GM12878 (cell line): ENCODE data around the gene PMM1. TPM values are rescaled to one million over a fixed set of nuclear protein-coding genes. Genes with fewer than 3 reads are reported as not detected.

Experiments used
- BACH1 ChIP-seq: fragments of 450-650 bp; IDR thresholded peaks from 2 replicates; pipeline ENCODE4 v1.6.1; 2017; ENCODE audit warnings: mild to moderate bottlenecking, borderline replicate concordance
- BMI1 ChIP-seq: fragments of 450-650 bp; IDR thresholded peaks from 2 replicates; pipeline ENCODE4 v1.6.1; 2016; ENCODE audit warnings: mild to moderate bottlenecking, moderate library complexity, borderline replicate concordance
- CBFB ChIP-seq: IDR thresholded peaks from 2 replicates; pipeline ENCODE4 v1.6.1; 2016; ENCODE audit warnings: antibody characterized with exemption, low read depth
- CHD1 ChIP-seq: IDR thresholded peaks from 2 replicates; pipeline ENCODE4 v1.6.1; 2012; ENCODE audit warnings: low read depth, low read length, improper control_type of control experiment
- EED ChIP-seq: sonication (generic); IDR thresholded peaks from 2 replicates; pipeline ENCODE4 v1.6.1; 2016; ENCODE audit warnings: antibody characterized with exemption, low read depth
- EZH2 ChIP-seq: IDR thresholded peaks from 2 replicates; pipeline ENCODE4 v1.6.1; 2012; ENCODE audit warnings: low read depth, mild to moderate bottlenecking, control low read depth, inconsistent platforms, low read length, borderline replicate concordance; ENCODE audit not compliant: control insufficient read depth
- FOXM1 ChIP-seq: IDR thresholded peaks from 2 replicates; pipeline ENCODE4 v1.6.1; 2012; ENCODE audit warnings: low read depth, mild to moderate bottlenecking, inconsistent platforms, low read length, moderate library complexity
- HCFC1 ChIP-seq: fragments of 150-350 bp; IDR thresholded peaks from 2 replicates; pipeline ENCODE4 v1.6.1; 2014; ENCODE audit warnings: low read length
- MEF2B ChIP-seq: fragments of 450-650 bp; IDR thresholded peaks from 2 replicates; pipeline ENCODE4 v1.6.1; 2018; ENCODE audit warnings: mild to moderate bottlenecking, moderate library complexity; ENCODE audit not compliant: partially characterized antibody, poor library complexity, severe bottlenecking
- MTA3 ChIP-seq: IDR thresholded peaks from 2 replicates; pipeline ENCODE4 v1.6.1; 2012; ENCODE audit warnings: low read length, inconsistent platforms, borderline replicate concordance
- NFYA ChIP-seq: IDR thresholded peaks from 2 replicates; pipeline ENCODE4 v1.6.1; 2011; ENCODE audit warnings: low read depth, mild to moderate bottlenecking, low read length, improper control_type of control experiment, borderline replicate concordance
- NFYB ChIP-seq: IDR thresholded peaks from 2 replicates; pipeline ENCODE4 v1.6.1; 2011; ENCODE audit warnings: low read depth, mild to moderate bottlenecking, low read length, improper control_type of control experiment, moderate library complexity; ENCODE audit not compliant: insufficient read depth
- PAX8 ChIP-seq: fragments of 450-650 bp; IDR thresholded peaks from 2 replicates; pipeline ENCODE4 v1.6.1; 2017; ENCODE audit warnings: mild to moderate bottlenecking, moderate library complexity
- POLR2AphosphoS5 ChIP-seq: IDR thresholded peaks from 2 replicates; pipeline ENCODE4 v1.6.1; 2011; ENCODE audit warnings: mild to moderate bottlenecking, low read length, inconsistent platforms
- RAD51 ChIP-seq: fragments of 450-650 bp; IDR thresholded peaks from 2 replicates; pipeline ENCODE4 v1.6.1; 2016; ENCODE audit warnings: moderate library complexity, mild to moderate bottlenecking, inconsistent platforms
- RFX5 ChIP-seq: IDR thresholded peaks from 2 replicates; pipeline ENCODE4 v1.6.1; 2011; ENCODE audit warnings: low read depth, low read length, improper control_type of control experiment
- RUNX3 ChIP-seq: IDR thresholded peaks from 2 replicates; pipeline ENCODE4 v1.6.1; 2012; ENCODE audit warnings: low read length, inconsistent platforms
- SMAD1 ChIP-seq: fragments of 450-650 bp; IDR thresholded peaks from 2 replicates; pipeline ENCODE4 v1.6.1; 2018; ENCODE audit warnings: mild to moderate bottlenecking, low read depth; ENCODE audit not compliant: partially characterized antibody
- SMAD5 ChIP-seq: IDR thresholded peaks from 2 replicates; pipeline ENCODE4 v1.6.1; 2016; ENCODE audit warnings: antibody characterized with exemption, low read depth
- SMC3 ChIP-seq: IDR thresholded peaks from 2 replicates; pipeline ENCODE4 v1.6.1; 2011; ENCODE audit warnings: low read length, improper control_type of control experiment, borderline replicate concordance
- SREBF1 ChIP-seq: IDR thresholded peaks from 2 replicates; pipeline ENCODE4 v1.6.1; 2012; ENCODE audit warnings: mild to moderate bottlenecking, low read length
- SRF ChIP-seq, 2 experiments: IDR thresholded peaks; 2 replicates each; pipeline ENCODE4 v1.6.1; 2011; ENCODE audit warnings: low read depth in 2 of 2, low read length in 2 of 2, mild to moderate bottlenecking in 1 of 2, moderate library complexity in 1 of 2
- TBL1XR1 ChIP-seq: IDR thresholded peaks from 2 replicates; pipeline ENCODE4 v1.6.1; 2012; ENCODE audit warnings: low read depth, low read length, improper control_type of control experiment
- ZNF274 ChIP-seq: IDR thresholded peaks from one replicate; pipeline ENCODE4 v1.8.0; 2011; ENCODE audit not compliant: insufficient read length, insufficient read depth
- polyA plus RNA-seq, 11 experiments: library from polyadenylated mRNA; depleted of rRNA in 4 of 11; unstranded in 6 of 11; stranded (reverse) in 5 of 11; fragments of >200 nt; fragmentation: Nextera tagmentation in 4 of 11; fragmentation: Illumina TruSeq in 1 of 11; extraction: Ambion mirVana in 4 of 11; extraction: Trizol in 1 of 11; gene quantifications; 1 replicate in 1 of 11; 2 replicates in 10 of 11; pipeline versions ENCODE4 v1.2.1 to v1.2.3, GENCODE V29; 2011 to 2016; ENCODE audit warnings: inconsistent platforms in 2 of 11, missing spikeins in 2 of 11, low read depth in 1 of 11
- total RNA-seq, 4 experiments: library from RNA; depleted of rRNA in 3 of 4; stranded (reverse); fragments of >200 nt in 3 of 4; fragmentation: Illumina TruSeq in 1 of 4; extraction: Trizol in 1 of 4; gene quantifications; 2 replicates each; pipeline versions ENCODE4 v1.2.1 to v1.2.3, GENCODE V29; 2013 to 2021
- TF ChIP-seq, protein P1 (sequence below): fragments of 450-650 bp; IDR thresholded peaks from 2 replicates; pipeline ENCODE4 v1.6.1; 2017; ENCODE audit warnings: antibody characterized with exemption, mild to moderate bottlenecking, moderate library complexity
- TF ChIP-seq, protein P2 (sequence below): fragments of 450-650 bp; formaldehyde crosslinking; IDR thresholded peaks from 2 replicates; pipeline ENCODE4 v1.4.0; 2020; ENCODE audit warnings: mild to moderate bottlenecking, moderate library complexity

Gene PMM1
- total and polyA plus RNA-seq, 10 of the 15 experiments (the other 5 are each of a cell fraction or from before 2014, with no cell fraction given) = 8.2 to 32.2 (median 16.9) TPM

DNA sequence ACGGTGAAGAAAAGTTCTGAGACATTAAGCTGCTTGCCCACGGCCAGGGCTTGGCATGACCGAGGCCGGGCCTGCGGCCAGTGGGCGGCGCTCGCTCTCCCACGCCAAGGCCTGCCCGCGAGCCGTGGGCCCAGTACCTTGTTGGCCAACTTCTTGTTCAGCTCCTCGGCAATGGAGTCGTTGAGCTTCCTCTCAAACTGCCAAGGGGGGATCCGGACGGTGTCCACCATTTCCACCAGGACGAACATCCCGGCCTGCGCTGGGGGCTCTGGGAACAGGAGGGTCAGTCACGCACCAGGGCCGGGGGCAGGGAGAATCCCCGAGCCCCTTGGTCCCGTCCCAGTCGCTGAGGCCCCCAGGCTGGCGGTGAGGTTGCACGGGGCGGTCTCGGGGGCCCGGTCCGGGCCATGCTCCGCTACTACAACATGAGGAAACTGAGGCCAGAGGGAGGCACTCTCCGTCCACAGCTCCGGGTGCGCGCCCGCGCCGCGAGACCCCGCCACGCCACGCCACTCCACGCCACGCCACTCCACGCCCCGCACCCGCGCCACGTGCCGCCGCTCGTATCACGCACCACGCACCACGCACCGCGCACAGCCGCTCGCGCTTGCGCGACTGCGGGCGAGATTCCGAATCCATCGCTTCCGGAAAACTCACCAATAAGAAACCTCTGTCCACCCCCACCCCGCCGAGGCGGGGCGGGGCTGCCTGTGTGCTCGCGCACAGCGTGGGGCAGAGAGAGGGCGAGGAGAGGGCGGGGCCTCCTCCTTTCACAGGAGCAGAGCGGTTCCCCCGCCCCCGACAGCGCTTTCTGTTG is 45.6 kb downstream of the PMM1 start, which contains the start of gene POLR3H (continued):
- TF ChIP-seq NFYB = peak; percentile 87
- no peak for TF ChIP-seq CBFB
- TF ChIP-seq SMAD5 = no peak
- TF ChIP-seq BACH1 = peak; percentile 100
- no peak for TF ChIP-seq SMAD1
- TF ChIP-seq SREBF1 = no peak
- no peak for TF ChIP-seq RAD51
- TF ChIP-seq NFYA = no peak
- TF ChIP-seq MTA3 = no peak
- peak; percentile 27 for TF ChIP-seq RUNX3
- TF ChIP-seq, protein P1, sequence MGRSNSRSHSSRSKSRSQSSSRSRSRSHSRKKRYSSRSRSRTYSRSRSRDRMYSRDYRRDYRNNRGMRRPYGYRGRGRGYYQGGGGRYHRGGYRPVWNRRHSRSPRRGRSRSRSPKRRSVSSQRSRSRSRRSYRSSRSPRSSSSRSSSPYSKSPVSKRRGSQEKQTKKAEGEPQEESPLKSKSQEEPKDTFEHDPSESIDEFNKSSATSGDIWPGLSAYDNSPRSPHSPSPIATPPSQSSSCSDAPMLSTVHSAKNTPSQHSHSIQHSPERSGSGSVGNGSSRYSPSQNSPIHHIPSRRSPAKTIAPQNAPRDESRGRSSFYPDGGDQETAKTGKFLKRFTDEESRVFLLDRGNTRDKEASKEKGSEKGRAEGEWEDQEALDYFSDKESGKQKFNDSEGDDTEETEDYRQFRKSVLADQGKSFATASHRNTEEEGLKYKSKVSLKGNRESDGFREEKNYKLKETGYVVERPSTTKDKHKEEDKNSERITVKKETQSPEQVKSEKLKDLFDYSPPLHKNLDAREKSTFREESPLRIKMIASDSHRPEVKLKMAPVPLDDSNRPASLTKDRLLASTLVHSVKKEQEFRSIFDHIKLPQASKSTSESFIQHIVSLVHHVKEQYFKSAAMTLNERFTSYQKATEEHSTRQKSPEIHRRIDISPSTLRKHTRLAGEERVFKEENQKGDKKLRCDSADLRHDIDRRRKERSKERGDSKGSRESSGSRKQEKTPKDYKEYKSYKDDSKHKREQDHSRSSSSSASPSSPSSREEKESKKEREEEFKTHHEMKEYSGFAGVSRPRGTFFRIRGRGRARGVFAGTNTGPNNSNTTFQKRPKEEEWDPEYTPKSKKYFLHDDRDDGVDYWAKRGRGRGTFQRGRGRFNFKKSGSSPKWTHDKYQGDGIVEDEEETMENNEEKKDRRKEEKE = no peak
- TF ChIP-seq BMI1 = peak; percentile 92
- TF ChIP-seq, protein P2, sequence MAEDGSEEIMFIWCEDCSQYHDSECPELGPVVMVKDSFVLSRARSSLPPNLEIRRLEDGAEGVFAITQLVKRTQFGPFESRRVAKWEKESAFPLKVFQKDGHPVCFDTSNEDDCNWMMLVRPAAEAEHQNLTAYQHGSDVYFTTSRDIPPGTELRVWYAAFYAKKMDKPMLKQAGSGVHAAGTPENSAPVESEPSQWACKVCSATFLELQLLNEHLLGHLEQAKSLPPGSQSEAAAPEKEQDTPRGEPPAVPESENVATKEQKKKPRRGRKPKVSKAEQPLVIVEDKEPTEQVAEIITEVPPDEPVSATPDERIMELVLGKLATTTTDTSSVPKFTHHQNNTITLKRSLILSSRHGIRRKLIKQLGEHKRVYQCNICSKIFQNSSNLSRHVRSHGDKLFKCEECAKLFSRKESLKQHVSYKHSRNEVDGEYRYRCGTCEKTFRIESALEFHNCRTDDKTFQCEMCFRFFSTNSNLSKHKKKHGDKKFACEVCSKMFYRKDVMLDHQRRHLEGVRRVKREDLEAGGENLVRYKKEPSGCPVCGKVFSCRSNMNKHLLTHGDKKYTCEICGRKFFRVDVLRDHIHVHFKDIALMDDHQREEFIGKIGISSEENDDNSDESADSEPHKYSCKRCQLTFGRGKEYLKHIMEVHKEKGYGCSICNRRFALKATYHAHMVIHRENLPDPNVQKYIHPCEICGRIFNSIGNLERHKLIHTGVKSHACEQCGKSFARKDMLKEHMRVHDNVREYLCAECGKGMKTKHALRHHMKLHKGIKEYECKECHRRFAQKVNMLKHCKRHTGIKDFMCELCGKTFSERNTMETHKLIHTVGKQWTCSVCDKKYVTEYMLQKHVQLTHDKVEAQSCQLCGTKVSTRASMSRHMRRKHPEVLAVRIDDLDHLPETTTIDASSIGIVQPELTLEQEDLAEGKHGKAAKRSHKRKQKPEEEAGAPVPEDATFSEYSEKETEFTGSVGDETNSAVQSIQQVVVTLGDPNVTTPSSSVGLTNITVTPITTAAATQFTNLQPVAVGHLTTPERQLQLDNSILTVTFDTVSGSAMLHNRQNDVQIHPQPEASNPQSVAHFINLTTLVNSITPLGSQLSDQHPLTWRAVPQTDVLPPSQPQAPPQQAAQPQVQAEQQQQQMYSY = no peak
- TF ChIP-seq CHD1 = 0 out of 2 replicates have a peak, but pooled peaks have one; percentile 49
- TF ChIP-seq TBL1XR1 = 0 out of 2 replicates have a peak, but pooled peaks have one; percentile 9
- TF ChIP-seq HCFC1 = peak; percentile 20; the same call in 1 of the 2 replicates
- TF ChIP-seq RFX5 = no peak
- no peak for TF ChIP-seq SRF (IDR thresholded peaks at IDR 0.05; ENCODE audit: low read depth in 2 of 2, low read length in 2 of 2)
- TF ChIP-seq POLR2AphosphoS5 = no peak
- TF ChIP-seq ZNF274 = no peak
- no peak for TF ChIP-seq MEF2B
- no peak; the same call in 1 of the 2 replicates for TF ChIP-seq EED
- peak; percentile 31; the same call in 1 of the 2 replicates for TF ChIP-seq SMC3
- no peak for TF ChIP-seq PAX8
- TF ChIP-seq EZH2 = no peak
- no peak for TF ChIP-seq FOXM1
